Kidney glomerular epithelial cell (primary cell): ENCODE measurements around the gene PTPRM.
A peak's percentile ranks its signal among the peaks of the same experiment; 100 is the strongest.

ENCODE experiments used
- DNase-seq: peaks from one replicate; lab custom pipeline; 2025; lab: John Stamatoyannopoulos, UW

PTPRM gene

GRCh38 chr18:8005870-8006569 lies 438.9 kb downstream of the PTPRM start:
- DNase-seq = no peak

- no peak for DNase-seq
These were observed 439.9 kb downstream of the PTPRM start for GRCh38 chr18:8006979-8007378.

GRCh38 chr18:8008033-8008432 lies 440.9 kb downstream of the PTPRM start:
- DNase-seq = no peak

- no peak for DNase-seq
These were observed 444.2 kb downstream of the PTPRM start for GRCh38 chr18:8011361-8011760.

GRCh38 chr18:8011906-8012305 lies 444.8 kb downstream of the PTPRM start:
- DNase-seq = no peak

- no peak for DNase-seq
These were observed 451.7 kb downstream of the PTPRM start for GRCh38 chr18:8018701-8019331.

GRCh38 chr18:8019600-8019999 lies 452.5 kb downstream of the PTPRM start:
- DNase-seq = no peak

- no peak for DNase-seq
These were observed 453.2 kb downstream of the PTPRM start for GRCh38 chr18:8020132-8020846.

- DNase-seq = no peak
These were observed 461.9 kb downstream of the PTPRM start for GRCh38 chr18:8029061-8029460.

- DNase-seq = no peak
These were observed 462.6 kb downstream of the PTPRM start for GRCh38 chr18:8029731-8030130.

GRCh38 chr18:8030201-8030600 lies 463.1 kb downstream of the PTPRM start:
- DNase-seq = no peak

- no peak for DNase-seq
These were observed 464.4 kb downstream of the PTPRM start for GRCh38 chr18:8031496-8031895.

- DNase-seq = no peak
These were observed 467.6 kb downstream of the PTPRM start for GRCh38 chr18:8034674-8035073.

GRCh38 chr18:8036551-8036950 lies 469.4 kb downstream of the PTPRM start:
- no peak for DNase-seq

GRCh38 chr18:8037296-8037695 lies 470.2 kb downstream of the PTPRM start:
- no peak for DNase-seq

GRCh38 chr18:8040021-8040420 lies 472.9 kb downstream of the PTPRM start:
- peak; percentile 8 for DNase-seq

- no peak for DNase-seq
These were observed 474.5 kb downstream of the PTPRM start for GRCh38 chr18:8041526-8042111.

GRCh38 chr18:8044004-8044403 lies 476.9 kb downstream of the PTPRM start:
- DNase-seq = no peak

GRCh38 chr18:8045160-8045883 lies 478.2 kb downstream of the PTPRM start:
- DNase-seq = peak; percentile 21

- DNase-seq = no peak
These were observed 478.8 kb downstream of the PTPRM start for GRCh38 chr18:8045884-8046281.

- no peak for DNase-seq
These were observed 479.3 kb downstream of the PTPRM start for GRCh38 chr18:8046441-8046840.

GRCh38 chr18:8049147-8049546 lies 482.0 kb downstream of the PTPRM start:
- DNase-seq = no peak
